GM18873 (cell line): ENCODE results near the gene HGF.
"Not testable (repeated sequence)": the region's sequence is repeated elsewhere in the genome, so short reads cannot be mapped to it uniquely, and the experiment has no call there.

ENCODE experiments used
- ATAC-seq: cut with Tn5 transposase; IDR thresholded peaks from one replicate; pipeline ENCODE4 v1.9.1; 2021; ENCODE audit warnings: mild to moderate bottlenecking, moderate library complexity, moderate number of reproducible peaks; ENCODE audit not compliant: unreplicated experiment, low FRiP score

The HGF gene

DNA sequence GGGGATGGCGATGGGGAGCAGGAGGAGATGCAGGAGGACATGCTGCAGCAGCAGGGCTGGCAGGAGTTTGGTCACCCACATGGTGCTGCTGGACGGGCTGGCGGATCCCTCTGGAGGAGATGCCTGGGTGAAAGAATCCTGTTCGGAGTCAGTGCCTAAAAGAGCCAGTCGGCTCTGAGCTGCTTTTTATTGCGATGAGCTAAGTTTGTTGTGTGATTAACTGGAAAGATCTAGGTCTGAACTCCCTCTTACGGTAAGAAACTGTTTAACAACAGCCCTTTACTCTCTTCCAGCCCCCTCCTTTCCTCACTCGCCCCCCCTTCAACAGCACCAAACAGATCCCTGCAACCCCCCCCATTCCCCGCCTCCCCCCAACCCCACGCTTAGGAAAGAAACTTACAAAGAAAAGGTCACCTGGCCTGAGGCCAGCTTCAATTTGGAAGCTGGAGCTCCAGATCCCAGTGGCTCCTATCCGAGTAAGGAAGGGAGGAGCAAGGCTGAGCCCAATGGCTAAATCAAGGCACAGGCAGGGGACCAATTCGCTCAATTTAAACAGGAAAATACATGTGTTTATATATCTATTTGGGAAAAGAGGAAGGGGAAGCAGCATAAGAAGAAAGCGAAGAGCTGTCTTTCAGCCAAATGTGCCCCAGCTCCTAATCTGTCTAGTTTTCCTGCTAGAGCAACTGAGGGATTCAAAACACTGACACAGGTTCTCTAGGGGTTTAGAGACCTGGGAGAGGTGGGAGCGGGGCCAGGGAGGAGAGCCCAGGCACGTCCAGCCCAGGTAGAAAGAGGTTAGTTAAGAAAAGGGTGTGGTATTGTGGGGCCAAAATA, at the start of gene HGF:
Gene HGF (minus strand): TSS at position 157 of the 837 bp plus-strand sequence. CDS start 76 bp downstream, at position 81.
- no peak for ATAC-seq

DNA sequence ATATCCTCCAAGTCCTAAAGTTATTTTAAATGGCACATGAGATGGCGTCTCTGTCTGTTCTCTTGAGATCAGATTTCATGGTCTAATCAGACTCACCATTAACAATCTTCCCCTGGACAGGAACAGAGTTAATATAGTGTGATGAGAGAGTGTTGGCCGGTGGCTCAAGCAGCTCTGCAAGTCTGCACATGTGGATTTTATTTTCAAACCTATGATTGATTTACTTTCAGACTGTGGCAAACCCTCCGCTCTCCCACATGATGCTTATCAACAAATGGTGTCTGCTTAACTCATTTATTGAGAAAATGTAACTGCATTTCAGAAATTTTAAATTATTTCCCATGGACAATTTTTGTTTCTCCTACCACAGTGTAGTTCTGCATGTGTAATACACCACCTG, 46.5 kb upstream of the HGF start:
- no peak for ATAC-seq

DNA sequence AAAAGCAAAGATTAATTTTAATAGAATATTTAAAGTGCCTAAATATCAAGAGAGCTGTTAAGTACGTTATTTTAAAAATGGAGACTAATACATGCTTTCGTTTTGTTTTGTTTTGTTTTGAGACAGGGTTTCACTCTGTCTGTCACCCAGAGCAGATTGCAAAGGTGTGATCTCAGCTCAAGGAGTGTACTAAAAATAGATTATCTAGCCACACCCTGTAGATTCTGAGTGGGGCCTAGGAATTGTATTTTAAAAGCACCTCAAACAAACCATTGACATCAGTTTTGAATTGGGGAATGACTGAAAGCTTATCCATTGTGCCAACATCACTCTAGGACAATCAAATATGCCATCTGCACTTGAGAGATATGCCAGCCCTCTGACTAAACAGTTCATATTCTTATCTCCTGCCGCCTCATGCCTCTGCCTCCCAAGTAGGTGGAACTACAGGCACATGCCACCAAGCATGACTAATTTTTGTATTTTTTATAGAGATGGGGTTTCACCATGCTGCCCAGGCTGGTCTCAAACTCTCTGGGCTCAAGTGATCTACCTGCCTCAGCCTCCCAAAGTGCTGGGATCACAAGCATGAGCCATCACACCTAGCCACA, 43.1 kb upstream of the HGF start:
- ATAC-seq, result peak; percentile 93

DNA sequence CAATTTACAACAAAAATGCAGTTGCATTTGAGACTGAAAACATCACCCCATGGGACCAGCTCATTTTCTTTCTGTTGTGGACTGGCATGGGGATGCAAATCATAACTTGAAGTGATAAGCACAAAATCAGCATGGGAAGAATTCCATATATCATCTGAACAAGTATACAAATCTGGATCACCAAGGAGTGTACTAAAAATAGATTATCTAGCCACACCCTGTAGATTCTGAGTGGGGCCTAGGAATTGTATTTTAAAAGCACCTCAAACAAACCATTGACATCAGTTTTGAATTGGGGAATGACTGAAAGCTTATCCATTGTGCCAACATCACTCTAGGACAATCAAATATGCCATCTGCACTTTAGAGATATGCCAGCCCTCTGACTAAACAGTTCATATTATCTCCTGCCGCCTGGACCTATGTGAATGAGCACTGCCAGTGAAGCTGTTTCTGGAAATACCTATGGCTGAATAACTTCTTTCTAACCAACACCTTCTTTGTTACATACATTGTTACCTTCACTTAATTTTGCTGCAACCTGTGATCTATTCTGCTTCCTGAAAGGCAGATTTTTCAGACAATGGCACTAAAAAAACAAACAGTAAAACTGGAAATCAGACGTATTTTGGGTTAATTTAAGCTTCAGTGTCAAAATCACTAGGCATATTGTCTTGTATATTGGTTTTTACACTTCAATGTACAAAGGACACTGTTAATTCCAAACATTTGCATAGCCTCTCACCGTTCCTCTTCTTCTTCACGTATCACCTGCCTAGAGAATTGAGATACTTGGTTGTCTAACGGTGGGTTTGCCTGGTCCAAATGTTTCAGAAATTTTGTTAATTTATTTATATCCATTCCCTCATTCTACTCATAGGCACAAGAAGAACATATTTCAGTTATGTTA, 42.4 kb upstream of the HGF start:
- ATAC-seq, result peak; percentile 45

DNA sequence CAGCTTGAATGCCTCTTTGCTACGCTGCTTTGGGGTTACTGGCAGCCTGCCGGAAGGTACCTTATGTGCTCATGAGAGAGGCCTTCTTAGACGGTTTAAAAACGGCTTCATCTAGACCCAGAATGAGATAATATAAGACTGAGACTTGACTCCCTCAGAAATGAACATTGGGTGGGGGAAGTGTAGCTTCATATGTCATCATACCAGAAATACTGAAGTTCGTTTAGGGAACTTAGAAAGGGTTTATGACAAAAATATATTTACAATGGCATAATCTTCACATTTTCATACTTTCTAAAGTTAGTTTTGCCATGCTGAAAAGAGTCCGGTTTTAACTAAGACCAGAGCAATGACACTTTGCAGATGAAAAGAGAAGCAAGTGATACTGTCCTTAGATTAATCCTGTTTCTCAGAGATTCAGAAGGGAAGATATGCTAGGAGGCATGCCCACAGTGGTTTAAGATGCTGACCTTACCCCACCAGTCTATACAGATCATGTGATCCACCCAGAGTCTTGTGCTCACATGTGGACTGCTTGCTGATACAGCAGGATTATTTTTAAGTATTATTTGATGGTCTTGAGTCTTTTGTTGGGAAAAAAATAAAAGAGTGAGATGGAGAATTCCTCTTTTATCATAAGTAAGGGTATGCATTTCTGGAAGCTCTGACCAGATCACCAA, 40.8 kb upstream of the HGF start:
- ATAC-seq, result no peak

DNA sequence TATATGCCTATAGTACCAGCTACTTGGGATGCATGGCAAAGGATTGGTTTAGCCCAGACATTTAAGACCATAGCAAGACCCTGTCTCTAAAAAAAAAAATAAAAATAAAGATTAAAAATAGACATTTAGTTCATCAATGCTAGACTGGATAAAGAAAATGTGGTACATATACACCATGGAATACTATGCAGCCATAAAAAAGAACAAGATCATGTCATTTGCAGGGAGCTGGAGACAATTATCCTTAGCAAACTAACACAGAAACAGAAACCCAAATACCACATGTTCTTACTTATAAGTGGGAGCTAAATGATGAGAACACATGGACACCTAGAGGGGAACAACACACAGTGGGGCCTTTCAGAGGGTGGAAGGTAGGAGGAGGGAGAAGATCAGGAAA, 38.5 kb upstream of the HGF start:
- not testable (repeated sequence) for ATAC-seq

DNA sequence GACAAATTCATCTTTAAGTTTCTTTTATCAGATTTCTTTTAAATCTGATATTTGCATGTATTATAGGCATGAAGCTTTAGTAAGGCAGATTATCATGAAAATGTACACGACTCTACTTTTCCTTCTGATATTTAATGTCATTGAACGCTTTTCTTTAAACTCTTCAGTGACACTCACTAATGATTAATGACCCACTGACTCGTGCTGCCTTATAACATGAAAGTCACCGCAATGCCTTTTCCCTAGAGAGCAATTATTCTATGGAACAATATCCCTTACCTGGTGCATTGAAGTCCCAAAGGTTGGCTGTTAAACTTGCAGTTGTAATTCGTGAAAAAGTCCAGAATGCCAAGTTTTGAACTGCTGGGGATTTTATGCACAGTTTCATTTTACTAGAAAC, 33.4 kb upstream of the HGF start:
- no peak for ATAC-seq

DNA sequence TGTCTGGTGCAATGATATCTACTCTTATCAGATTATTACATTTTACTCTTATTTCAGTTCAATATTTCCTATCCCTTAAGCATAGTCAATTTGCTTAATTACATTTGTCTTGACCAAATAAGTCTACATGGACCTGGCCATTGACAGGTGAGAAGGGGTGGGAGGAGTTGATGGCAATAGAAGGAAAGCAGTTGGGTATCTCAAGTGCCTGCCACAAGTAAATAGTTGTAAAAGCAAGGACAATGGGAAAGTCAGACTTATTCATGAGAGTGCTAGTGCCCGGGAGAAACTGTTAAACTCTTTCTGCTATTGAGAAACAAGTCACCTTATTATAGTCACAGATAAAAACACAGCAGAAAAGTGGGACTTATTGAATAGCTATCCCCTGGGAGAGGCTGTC, 32.4 kb upstream of the HGF start:
- no peak for ATAC-seq

DNA sequence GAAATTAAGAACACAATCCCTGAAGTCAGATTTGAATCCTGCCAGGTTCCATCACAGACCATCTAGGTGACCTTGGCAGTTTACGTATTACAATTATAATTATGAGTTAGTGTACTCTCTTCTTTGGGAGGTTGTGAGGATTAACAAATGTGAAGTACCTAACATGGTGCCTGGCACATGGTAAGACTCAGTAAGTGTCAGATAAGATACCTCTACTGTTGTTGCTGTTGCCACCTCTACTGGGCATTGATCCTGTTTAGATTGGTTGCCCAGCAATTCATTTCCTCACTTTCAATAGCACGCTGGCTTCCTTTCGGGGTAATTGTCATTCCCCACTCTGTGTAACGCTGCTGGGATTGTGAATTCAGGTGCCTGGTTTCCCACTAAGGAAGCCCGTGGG, 31.7 kb upstream of the HGF start:
- ATAC-seq, result no peak

DNA sequence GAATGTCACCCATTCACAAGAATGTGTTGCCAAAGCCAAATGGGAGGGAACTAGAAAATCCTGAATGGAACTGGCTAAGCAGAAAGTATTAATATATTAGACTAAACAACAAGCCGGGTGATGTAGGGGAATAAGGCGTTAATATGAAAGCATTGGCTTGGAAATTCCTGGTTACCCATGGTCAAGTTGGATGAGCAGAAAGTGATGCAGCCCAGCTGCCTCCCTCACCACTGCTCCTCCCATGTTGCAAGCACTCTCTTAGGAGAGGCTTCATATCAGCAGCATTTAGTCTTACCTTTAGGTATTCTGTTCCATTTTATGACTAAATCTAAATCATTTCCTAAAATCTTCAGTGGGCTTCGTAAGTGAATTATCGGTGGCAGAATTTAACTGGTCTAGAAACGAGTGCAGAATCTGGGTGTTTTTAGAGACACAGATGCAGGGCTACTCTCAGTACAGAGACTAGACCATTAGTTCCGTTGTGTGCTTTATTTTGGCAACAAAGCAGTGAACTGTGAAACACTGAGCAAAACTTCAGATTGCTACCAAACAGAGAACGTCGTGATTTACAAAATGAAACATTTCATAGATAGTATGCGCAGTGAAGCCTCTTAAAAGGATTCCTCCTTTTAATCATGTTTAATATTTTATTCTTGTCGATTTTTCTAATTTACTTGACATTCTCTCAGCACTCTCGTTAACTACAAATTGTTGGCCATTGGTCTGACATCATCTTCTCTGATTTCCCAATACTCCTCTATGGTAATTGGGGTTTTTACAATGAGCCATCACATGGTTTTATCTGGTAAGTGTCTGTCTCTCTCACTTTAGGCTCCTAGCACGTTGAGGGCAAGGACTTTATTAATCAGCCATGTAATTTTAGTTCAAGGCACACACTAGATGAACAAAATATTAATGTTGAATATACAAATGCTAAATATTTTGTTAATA, 22.0 kb upstream of the HGF start:
- no peak for ATAC-seq

DNA sequence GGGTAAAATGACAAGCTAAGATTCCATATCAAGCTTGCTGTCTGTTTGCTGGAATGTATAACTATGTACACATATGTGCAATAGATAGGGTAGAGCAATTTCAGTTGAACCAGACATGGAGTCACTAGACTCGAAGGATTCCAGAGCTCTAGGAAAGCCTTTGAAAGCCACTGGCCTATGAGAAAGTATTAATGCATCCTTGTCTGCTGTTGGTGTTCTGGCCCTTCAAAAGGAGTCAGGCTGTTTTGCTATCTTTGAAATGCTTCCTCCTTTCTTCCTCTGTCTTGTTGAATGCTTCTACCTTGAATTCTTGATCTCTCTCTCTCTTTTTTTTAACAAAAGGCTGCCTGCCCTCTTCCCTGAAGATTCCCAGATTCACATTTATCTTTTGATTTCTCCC, 20.8 kb upstream of the HGF start:
- ATAC-seq, result no peak

DNA sequence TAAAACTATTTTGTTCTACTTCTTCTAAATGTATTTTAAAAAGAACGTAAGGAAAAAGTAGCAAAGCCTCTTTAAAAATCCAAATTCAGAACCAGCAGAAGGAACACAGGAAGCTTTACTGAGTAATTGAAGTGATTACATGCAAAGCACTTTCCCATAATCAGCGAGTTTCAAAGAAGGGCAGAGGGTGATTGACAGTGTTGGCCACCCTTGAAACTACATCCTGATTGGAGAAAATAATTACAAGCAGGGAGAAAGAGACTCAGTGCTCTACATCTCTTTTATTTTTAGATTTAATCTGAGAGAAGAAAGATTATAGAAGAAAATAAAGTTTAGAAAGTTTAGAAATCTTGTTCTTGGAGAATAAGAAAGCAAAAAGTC, 20.3 kb upstream of the HGF start:
- ATAC-seq, result no peak

DNA sequence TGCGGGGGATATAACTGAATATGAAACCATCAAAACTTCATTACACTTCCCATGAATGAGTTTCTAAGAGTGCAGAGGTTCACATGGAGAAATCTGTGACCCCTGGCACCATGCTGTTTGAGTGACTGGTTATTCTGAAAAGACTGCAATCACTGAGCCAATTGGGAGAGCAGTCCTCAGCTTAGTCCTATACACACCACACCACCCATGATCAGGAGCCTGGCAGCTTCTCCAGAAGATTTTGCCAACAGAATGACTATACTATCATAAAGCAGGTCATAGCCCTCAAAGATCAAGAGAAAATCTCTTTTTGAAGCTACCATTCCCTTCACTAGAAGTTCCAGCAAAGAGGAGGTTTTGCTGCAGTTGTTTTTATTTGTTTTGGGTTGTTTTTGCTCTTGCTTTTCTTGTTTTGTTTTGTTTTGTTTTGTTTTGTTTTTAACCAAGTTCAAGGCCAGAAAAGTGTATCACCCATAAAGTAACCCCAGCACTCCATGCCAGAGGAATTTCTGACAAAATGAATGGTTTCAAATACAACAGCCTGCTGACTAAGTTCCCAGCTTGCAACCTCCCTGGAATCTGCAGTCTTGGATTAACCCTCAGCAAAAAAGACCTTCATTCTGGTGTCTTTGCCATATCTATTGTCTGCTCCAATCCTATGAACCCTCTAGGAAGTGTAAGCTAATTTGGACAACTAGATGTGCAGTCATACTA, 19.7 kb upstream of the HGF start:
- no peak for ATAC-seq

DNA sequence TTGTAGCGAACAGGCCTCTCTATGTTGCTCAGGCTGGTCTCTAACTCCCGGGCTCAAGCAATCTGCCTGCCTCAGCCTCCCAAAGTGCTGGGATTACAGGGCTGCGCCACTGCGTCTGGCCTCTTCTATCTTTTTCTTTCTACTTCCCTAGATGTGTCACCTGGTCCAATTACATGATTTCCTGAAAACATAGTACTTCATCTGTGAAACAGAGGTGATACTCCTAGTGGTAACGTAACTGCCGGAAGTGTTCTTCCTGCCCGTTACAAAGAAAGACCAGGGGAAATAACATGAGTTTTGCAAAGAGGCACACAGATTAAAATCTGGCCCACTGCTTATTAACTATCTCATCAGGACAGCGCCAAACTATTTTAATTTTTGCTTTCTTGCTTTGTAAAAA, 18.4 kb upstream of the HGF start:
- no peak for ATAC-seq

DNA sequence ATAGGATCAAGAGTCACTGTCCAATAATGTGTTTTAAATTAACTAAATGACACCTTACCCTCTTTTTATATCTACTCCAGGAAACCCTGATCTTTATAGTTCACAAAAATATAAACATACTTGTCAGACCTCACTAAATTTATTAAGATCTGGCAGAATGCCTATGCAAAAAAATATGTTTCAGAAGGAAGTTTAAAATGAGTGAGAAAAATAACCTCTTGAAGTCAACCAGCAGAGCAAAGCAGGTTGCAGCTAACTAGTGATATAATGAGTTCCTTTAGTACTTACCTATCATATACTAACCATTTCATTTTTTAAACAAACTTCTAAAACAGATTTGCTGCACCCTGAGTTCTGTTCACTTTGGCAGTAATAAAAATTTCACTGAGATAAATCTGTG, 14.0 kb upstream of the HGF start:
- no peak for ATAC-seq

DNA sequence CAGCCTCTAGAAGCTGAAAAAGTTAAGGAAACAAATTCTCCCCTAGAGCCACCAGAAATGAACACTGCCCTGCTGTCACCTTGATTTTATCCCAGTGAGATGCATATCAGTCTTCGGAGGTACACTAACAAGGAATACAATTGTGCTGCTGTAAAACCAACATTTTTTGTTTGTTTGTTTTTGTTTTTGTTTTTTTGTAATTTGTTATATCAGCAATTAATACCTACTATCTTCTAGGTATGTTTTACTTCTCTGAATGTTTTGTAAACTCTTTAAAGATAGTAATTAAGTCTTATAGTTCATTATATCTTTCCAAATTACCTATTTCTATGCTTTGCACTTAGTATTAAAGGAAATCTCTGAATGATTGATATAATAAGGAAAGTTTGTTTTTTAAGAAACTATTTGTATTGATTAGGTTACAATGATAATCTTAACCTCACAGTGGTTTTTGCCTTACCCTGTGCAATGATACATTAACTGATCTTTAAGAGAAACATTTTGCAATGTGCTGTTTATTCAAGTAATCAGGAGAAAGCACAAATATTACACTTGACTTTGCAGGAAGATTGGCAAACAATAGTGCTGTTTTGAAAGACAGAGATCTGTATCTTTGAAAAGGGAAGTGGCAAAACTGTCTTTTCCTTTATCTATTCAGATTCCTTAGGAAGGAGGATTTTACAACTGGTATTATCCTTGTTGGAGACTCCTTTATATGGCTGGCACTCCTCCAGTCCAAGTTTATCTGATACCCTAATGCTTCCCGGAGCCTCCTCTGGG, 11.3 kb upstream of the HGF start:
- ATAC-seq, result no peak

DNA sequence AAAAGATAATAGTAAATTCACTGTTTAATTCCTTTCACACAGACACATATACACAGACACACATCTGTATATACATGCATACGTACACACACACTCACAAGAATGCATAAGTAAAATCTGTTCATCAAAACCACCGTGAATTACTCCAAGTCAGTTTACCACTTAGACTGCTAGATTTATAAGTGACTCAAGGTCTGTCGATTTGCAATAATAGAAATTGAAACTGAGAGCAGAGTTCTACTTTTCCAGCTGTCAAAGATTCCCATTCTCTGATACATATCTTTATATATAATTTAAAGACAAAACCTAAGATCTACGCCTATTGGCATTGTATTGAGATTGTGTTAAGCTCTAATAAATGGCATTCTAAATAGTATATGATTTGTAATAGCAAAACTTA, 9.9 kb upstream of the HGF start:
- no peak for ATAC-seq

DNA sequence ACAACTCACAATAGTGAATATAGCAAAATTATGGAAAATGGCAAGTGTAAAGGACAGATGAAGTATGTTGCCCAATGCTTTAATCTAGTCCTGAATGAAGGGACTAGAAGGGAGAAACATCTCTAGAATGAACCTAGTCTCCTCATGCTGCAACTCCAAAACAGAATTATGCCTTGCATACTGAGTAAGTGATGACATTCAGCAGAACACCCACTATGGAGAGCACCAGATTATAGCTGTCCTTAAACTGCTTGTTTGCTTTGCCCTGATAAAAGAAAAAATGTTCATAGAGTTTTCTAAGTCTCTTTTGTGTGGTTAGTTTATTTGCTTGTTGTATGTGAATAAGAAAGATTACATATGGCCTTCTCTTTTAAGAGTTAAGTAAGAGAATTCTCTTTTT, 7.8 kb upstream of the HGF start:
- no peak for ATAC-seq
